ENCODE data around the gene GRIN2A. TPM values are rescaled to one million over a fixed set of nuclear protein-coding genes. Genes with fewer than 3 reads are reported as not detected.

The GRIN2A gene
- total and polyA plus RNA-seq, 2 experiments from 2014 or later, result 0.42 to 5.5 TPM

DNA sequence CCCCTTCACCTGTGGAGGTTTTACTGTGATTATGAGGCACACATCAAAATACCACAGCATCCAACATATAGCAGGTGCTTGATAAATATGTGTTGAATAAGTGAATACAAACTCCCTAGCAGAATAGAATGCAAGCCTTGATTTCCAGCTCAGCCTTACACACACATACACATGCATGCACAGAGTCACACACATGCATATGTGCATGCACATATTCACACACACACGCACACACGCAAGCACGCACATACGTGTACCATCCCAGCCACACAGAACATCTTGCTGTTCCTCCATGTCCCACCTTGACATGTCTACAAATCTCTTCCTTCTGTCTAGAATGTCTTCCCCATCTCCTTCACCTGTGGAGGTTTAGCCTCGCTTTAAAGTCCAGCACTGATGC is 160.1 kb downstream of the GRIN2A start:
- Histone ChIP-seq H3K9me3 (ENCODE audit: low read depth) (no peaks in the 10 kb centered on the region), H3K4me1 (ENCODE audit: low read depth) (no peaks in the 10 kb centered on the region), H3K4me3 (no peak overlapping the region), H3K27me3 (no peaks in the 10 kb centered on the region), H3K36me3 (no peaks in the 10 kb centered on the region), H3K27ac (no peak overlapping the region)
- TF ChIP-seq, protein P1, sequence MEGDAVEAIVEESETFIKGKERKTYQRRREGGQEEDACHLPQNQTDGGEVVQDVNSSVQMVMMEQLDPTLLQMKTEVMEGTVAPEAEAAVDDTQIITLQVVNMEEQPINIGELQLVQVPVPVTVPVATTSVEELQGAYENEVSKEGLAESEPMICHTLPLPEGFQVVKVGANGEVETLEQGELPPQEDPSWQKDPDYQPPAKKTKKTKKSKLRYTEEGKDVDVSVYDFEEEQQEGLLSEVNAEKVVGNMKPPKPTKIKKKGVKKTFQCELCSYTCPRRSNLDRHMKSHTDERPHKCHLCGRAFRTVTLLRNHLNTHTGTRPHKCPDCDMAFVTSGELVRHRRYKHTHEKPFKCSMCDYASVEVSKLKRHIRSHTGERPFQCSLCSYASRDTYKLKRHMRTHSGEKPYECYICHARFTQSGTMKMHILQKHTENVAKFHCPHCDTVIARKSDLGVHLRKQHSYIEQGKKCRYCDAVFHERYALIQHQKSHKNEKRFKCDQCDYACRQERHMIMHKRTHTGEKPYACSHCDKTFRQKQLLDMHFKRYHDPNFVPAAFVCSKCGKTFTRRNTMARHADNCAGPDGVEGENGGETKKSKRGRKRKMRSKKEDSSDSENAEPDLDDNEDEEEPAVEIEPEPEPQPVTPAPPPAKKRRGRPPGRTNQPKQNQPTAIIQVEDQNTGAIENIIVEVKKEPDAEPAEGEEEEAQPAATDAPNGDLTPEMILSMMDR (IDR thresholded peaks at IDR 0.05; ENCODE audit: low read depth, low read length), result no peak
- no peak for DNase-seq (ENCODE audit: low read depth in 1 of 2, low spot score in 1 of 2)

DNA sequence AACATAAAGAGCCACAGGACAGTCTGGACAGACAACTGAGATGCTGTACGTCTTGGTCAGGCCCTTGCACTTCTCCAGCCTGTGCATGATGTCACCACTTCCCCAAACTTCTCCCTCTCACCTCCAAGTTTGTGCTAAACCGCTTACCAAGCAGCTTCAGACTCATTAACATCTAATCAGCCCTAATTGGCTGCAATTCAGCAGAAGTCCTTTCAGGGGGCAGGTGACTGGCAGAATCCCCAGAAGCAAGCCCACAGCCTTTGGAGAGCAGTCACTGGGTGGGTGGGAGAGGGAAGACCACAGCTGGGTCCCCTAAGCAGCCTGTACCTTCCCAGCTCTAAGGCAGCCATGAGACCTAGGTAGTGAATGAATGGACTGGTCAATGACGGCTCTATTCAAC is 161.4 kb downstream of the GRIN2A start:
- Histone ChIP-seq H3K27me3 (no peaks in the 10 kb centered on the region), H3K4me3 (no peak overlapping the region), H3K9me3 (ENCODE audit: low read depth) (no peaks in the 10 kb centered on the region), H3K27ac (no peak overlapping the region), H3K4me1 (ENCODE audit: low read depth) (no peaks in the 10 kb centered on the region), H3K36me3 (no peaks in the 10 kb centered on the region)
- no peak for DNase-seq (ENCODE audit: low read depth in 1 of 2, low spot score in 1 of 2)
- TF ChIP-seq, protein P1 (IDR thresholded peaks at IDR 0.05; ENCODE audit: low read depth, low read length), result no peak

DNA sequence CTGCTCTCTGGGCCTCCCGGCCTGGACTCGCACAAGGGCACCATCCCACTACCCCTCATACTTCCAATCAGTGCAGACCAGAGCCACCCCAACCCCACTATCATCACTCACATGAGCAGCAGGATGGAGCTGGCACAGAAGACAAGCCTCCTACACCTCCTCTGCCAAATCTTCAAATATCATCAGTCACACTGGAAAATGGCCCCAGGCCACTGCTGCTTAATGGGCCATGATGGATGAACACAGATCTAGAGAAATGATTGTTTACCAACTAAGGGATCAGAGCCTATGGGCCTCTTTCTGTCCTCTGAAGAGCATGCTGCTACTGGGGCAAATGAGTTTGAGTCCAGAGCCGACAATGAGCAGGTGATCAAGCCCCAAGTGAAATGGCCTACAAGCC is 165.5 kb downstream of the GRIN2A start:
- H3K27me3 ChIP-seq, result no peaks in the 10 kb centered on the region
- no peak for DNase-seq (ENCODE audit: low read depth in 1 of 2, low spot score in 1 of 2)
- H3K4me3 ChIP-seq, result no peak overlapping the region
- no peak overlapping the region for H3K27ac ChIP-seq
- no peaks in the 10 kb centered on the region for H3K36me3 ChIP-seq
- TF ChIP-seq, protein P1 (IDR thresholded peaks at IDR 0.05; ENCODE audit: low read depth, low read length), result no peak
- H3K9me3 ChIP-seq (ENCODE audit: low read depth), result no peaks in the 10 kb centered on the region
- H3K4me1 ChIP-seq (ENCODE audit: low read depth), result no peaks in the 10 kb centered on the region

DNA sequence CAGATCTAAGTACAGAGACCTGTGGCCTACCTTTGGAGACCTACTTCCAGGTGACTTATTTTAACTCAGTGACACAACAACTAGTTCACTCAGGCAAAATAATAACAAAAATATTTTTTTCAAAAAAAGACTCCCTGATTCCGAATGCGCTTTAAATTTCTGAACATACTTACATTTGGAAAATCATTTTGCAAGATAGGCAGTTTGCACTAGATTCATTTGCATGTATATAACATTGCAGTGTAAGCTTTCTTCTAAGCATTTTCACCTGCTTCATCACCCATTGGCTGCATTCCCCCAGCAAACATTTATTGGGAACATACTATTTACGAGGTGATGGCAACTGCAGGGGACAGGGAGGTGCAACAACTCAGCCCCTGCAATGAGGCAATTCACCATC is 166.8 kb downstream of the GRIN2A start:
- Histone ChIP-seq H3K4me3 (no peak overlapping the region), H3K27me3 (no peaks in the 10 kb centered on the region), H3K36me3 (no peaks in the 10 kb centered on the region), H3K9me3 (ENCODE audit: low read depth) (no peaks in the 10 kb centered on the region), H3K4me1 (ENCODE audit: low read depth) (no peaks in the 10 kb centered on the region), H3K27ac (no peak overlapping the region)
- no peak for DNase-seq (ENCODE audit: low read depth in 1 of 2, low spot score in 1 of 2)
- TF ChIP-seq, protein P1 (IDR thresholded peaks at IDR 0.05; ENCODE audit: low read depth, low read length), result no peak

DNA sequence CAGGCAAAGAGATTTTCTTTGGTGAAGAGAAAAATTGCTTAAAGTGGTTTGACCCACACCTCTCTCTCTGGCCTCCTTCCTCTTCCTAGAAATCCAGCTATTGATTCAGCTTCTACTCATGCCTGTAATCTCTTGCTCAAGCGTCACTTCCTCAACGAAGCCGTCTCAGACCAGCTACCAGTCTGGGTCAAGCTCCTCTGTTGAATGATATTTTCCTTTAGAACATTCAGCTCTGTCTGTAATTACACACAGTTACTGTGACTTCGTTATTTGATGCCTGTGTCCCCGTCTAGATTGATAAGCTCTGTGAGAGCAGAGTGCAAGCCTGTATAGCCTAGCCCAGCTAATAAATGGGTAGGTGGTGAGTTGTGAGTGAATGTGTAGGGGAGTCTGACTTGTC is 168.5 kb downstream of the GRIN2A start:
- Histone ChIP-seq H3K4me3 (no peak overlapping the region), H3K36me3 (no peaks in the 10 kb centered on the region), H3K9me3 (ENCODE audit: low read depth) (no peaks in the 10 kb centered on the region), H3K27me3 (no peaks in the 10 kb centered on the region), H3K4me1 (ENCODE audit: low read depth) (no peaks in the 10 kb centered on the region), H3K27ac (no peak overlapping the region)
- TF ChIP-seq, protein P1 (IDR thresholded peaks at IDR 0.05; ENCODE audit: low read depth, low read length), result no peak
- DNase-seq (ENCODE audit: low read depth in 1 of 2, low spot score in 1 of 2), result no peak

DNA sequence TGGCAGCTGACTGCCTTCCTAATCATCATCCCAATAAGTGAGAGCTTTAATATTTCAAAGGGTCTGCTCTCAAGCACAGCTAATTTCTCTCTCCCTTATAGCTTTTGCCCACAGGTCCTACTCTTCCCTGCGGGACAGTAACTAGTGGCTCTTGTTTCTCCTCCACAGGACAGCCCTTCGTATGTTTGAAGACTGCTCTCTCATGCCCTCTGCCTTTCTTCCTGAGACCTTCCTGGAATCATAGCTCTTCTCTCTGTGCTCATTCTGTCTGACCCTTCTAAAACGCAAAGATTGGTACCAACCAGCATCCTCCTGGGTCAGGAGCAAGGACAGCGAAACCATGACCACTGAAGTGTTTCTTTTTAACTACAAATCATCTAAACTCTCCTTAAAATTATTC is 168.9 kb downstream of the GRIN2A start:
- TF ChIP-seq, protein P1 (IDR thresholded peaks at IDR 0.05; ENCODE audit: low read depth, low read length), result no peak
- H3K27ac ChIP-seq, result no peak overlapping the region
- no peaks in the 10 kb centered on the region for H3K36me3 ChIP-seq
- no peaks in the 10 kb centered on the region for H3K27me3 ChIP-seq
- H3K4me1 ChIP-seq (ENCODE audit: low read depth), result no peaks in the 10 kb centered on the region
- no peaks in the 10 kb centered on the region for H3K9me3 ChIP-seq (ENCODE audit: low read depth)
- no peak for DNase-seq (ENCODE audit: low read depth in 1 of 2, low spot score in 1 of 2)
- no peak overlapping the region for H3K4me3 ChIP-seq

Measured in cardiac muscle cell (in vitro differentiated cells and primary cell).